CD14-positive monocyte (primary cell): Measurements from ENCODE around the gene UST. TPM values are rescaled to one million over a fixed set of nuclear protein-coding genes. Genes with fewer than 3 reads are reported as not detected.

Experiments
- DNase-seq, 3 donors: peaks; one replicate each; pipeline ENCODE4 v3.0.0-alpha.2; 2011 to 2022
- H2AFZ ChIP-seq: 2 replicates; pipeline ENCODE4 v1.6.0; 2012; ENCODE audit warnings: mild to moderate bottlenecking, low read depth, low read length, inconsistent platforms; ENCODE audit not compliant: insufficient read depth, poor library complexity, severe bottlenecking
- H3K27ac ChIP-seq, 2 donors: 1 replicate in 1 of 2; 2 replicates in 1 of 2; pipeline ENCODE4 v1.5.1; 2012 to 2013; ENCODE audit warnings: low read length in 2 of 2, control low read depth in 1 of 2, inconsistent platforms in 1 of 2, low read depth in 1 of 2, mild to moderate bottlenecking in 1 of 2
- H3K27me3 ChIP-seq, 2 donors: one replicate each; pipeline versions ENCODE4 v1.6.0 to v1.6.1; 2011 to 2013; ENCODE audit warnings: low read length in 2 of 2; ENCODE audit not compliant: control insufficient read depth in 2 of 2, insufficient read depth in 2 of 2
- H3K36me3 ChIP-seq, 2 donors: replicated peaks in 1 of 2; 1 replicate in 1 of 2; 2 replicates in 1 of 2; pipeline versions ENCODE4 v1.5.1 to v1.6.1; 2012 to 2013; ENCODE audit warnings: low read length in 2 of 2, control low read depth in 1 of 2, inconsistent platforms in 1 of 2, mild to moderate bottlenecking in 1 of 2; ENCODE audit not compliant: insufficient read depth in 2 of 2, control insufficient read depth in 1 of 2
- H3K4me1 ChIP-seq, 2 donors: 1 replicate in 1 of 2; 2 replicates in 1 of 2; pipeline versions ENCODE4 v1.5.1 to v1.6.1; 2012 to 2013; ENCODE audit warnings: low read length in 2 of 2, control low read depth in 1 of 2, inconsistent platforms in 1 of 2, mild to moderate bottlenecking in 1 of 2, moderate library complexity in 1 of 2; ENCODE audit not compliant: insufficient read depth in 2 of 2, control insufficient read depth in 1 of 2
- H3K4me2 ChIP-seq: replicated peaks from 2 replicates; pipeline ENCODE3; 2012; ENCODE audit warnings: low read length, moderate library complexity, mild to moderate bottlenecking; ENCODE audit not compliant: poor library complexity, severe bottlenecking; ENCODE audit errors: extremely low read depth
- H3K4me3 ChIP-seq, 3 experiments: fragments of 200-600 bp in 1 of 3; sonication (generic) in 1 of 3; replicated peaks in 1 of 3; 1 replicate in 2 of 3; 2 replicates in 1 of 3; pipeline ENCODE4 v1.5.1; 2011 to 2013; ENCODE audit warnings: low read length in 3 of 3, mild to moderate bottlenecking in 3 of 3, control low read depth in 2 of 3, low read depth in 2 of 3, inconsistent platforms in 1 of 3, moderate library complexity in 1 of 3
- H3K79me2 ChIP-seq: 2 replicates; pipeline ENCODE4 v1.6.0; 2012; ENCODE audit warnings: mild to moderate bottlenecking, control low read depth, inconsistent platforms, low read length, moderate library complexity; ENCODE audit not compliant: insufficient read depth
- H3K9ac ChIP-seq: 2 replicates; pipeline ENCODE4 v1.6.0; 2017; ENCODE audit warnings: low read length, mild to moderate bottlenecking; ENCODE audit not compliant: insufficient read depth, poor library complexity, severe bottlenecking
- H3K9me3 ChIP-seq, 2 donors: replicated peaks in 1 of 2; 1 replicate in 1 of 2; 2 replicates in 1 of 2; pipeline versions ENCODE4 v1.5.1 to v1.6.1; 2012 to 2013; ENCODE audit warnings: low read length in 2 of 2, control low read depth in 1 of 2; ENCODE audit not compliant: control insufficient read depth in 1 of 2, insufficient read depth in 1 of 2
- H4K20me1 ChIP-seq: 2 replicates; pipeline ENCODE4 v1.6.0; 2012; ENCODE audit warnings: mild to moderate bottlenecking, low read length, control low read depth, moderate library complexity; ENCODE audit not compliant: insufficient read depth
- H3K27ac Mint-ChIP-seq, 7 donors: one replicate each; pipeline ENCODE4 v1.8.0; 2020; ENCODE audit warnings: mild to moderate bottlenecking in 7 of 7, mixed read lengths in 7 of 7, moderate library complexity in 6 of 7, inconsistent platforms in 2 of 7
- H3K27me3 Mint-ChIP-seq, 3 donors: one replicate each; pipeline ENCODE4 v1.8.0; 2021 to 2022; ENCODE audit warnings: low read depth in 3 of 3, mild to moderate bottlenecking in 3 of 3, mixed read lengths in 3 of 3, moderate library complexity in 3 of 3, inconsistent platforms in 1 of 3
- H3K36me3 Mint-ChIP-seq, 2 donors: one replicate each; pipeline ENCODE4 v1.8.0; 2020; ENCODE audit warnings: mixed read lengths in 2 of 2, inconsistent platforms in 1 of 2, mild to moderate bottlenecking in 1 of 2
- H3K4me1 Mint-ChIP-seq: one replicate; pipeline ENCODE4 v1.8.0; 2020; ENCODE audit warnings: mild to moderate bottlenecking, mixed read lengths
- H3K4me3 Mint-ChIP-seq, 2 donors: one replicate each; pipeline ENCODE4 v1.8.0; 2020; ENCODE audit warnings: mild to moderate bottlenecking in 2 of 2, mixed read lengths in 2 of 2, moderate library complexity in 1 of 2
- H3K9me3 Mint-ChIP-seq, 7 donors: one replicate each; pipeline ENCODE4 v1.8.0; 2020 to 2022; ENCODE audit warnings: mixed read lengths in 7 of 7, mild to moderate bottlenecking in 6 of 7, moderate library complexity in 6 of 7, inconsistent platforms in 2 of 7
- CTCF ChIP-seq: fragments of 200-600 bp; IDR thresholded peaks from one replicate; pipeline ENCODE4 v1.8.0; 2022; ENCODE audit warnings: antibody characterized with exemption, mild to moderate bottlenecking
- WGBS: methylation state at CpG from one replicate; pipeline ENCODE4 v1.1.5; 2013; ENCODE audit warnings: missing lambda C conversion rate; ENCODE audit not compliant: insufficient coverage; 5-methylcytosine and 5-hydroxymethylcytosine counted together
- intact Hi-C, 2 donors: fragments of 100-400 bp; cut with micrococcal nuclease; formaldehyde crosslinking; loops; one replicate each; pipeline versions ENCODE4 v1.15.0 to v1.15.1; 2023
- polyA plus RNA-seq, 3 donors: library from polyadenylated mRNA; depleted of rRNA in 1 of 3; unstranded in 2 of 3; stranded (reverse) in 1 of 3; fragments of 300-500 nt in 2 of 3; fragments of >200 nt in 1 of 3; fragmentation: Illumina TruSeq in 2 of 3; gene quantifications; 1 replicate in 2 of 3; 2 replicates in 1 of 3; pipeline ENCODE4 v1.2.3, GENCODE V29; 2012 to 2021

UST gene
- polyA plus RNA-seq, 3 donors, result 0.33 to 0.53 (median 0.48) TPM

GRCh38 chr6:148771212-148771601 lies 24.4 kb downstream of the UST start:
- Mint-ChIP-seq H3K4me3 (no peak overlapping the region), H3K9me3 (no peaks in the 10 kb centered on the region), H3K4me1 (peaks cover 19% of the 10 kb centered on the region), H3K27me3 (peaks cover 7 to 19% (median 8%) of the 10 kb centered on the region in 3 donors), H3K36me3 (no peaks in the 10 kb centered on the region), H3K27ac (no peak overlapping the region)
- Histone ChIP-seq H3K4me3 (no peak overlapping the region), H4K20me1 (no peaks in the 10 kb centered on the region), H3K9ac (no peak overlapping the region), H3K27ac (no peak overlapping the region), H3K9me3 (no peaks in the 10 kb centered on the region), H3K79me2 (no peaks in the 10 kb centered on the region), H3K27me3 (peaks cover 0 to 5% of the 10 kb centered on the region in 2 donors), H2AFZ (no peak overlapping the region), H3K4me1 (peaks cover 2 to 10% of the 10 kb centered on the region in 2 donors), H3K4me2 (no peak overlapping the region), H3K36me3 (no peaks in the 10 kb centered on the region)
- intact Hi-C loops, result no loop called here
- TF ChIP-seq CTCF, result no peak
- no CpG with 5 or more reads among the region's 3 CpGs for WGBS
- DNase-seq, result no peak

- 91% methylated on average over 5 of the region's 6 CpGs for WGBS
- H3K79me2 ChIP-seq, result no peaks in the 10 kb centered on the region
- no peak overlapping the region for H2AFZ ChIP-seq
- H3K4me3 Mint-ChIP-seq, result no peak overlapping the region
- H3K4me1 Mint-ChIP-seq, result peaks cover 28% of the 10 kb centered on the region
- H3K27ac Mint-ChIP-seq, result no peak overlapping the region
- no peaks in the 10 kb centered on the region for H3K27me3 ChIP-seq
- TF ChIP-seq CTCF, result no peak
- no peaks in the 10 kb centered on the region for H4K20me1 ChIP-seq
- H3K36me3 Mint-ChIP-seq, result no peaks in the 10 kb centered on the region
- no peaks in the 10 kb centered on the region for H3K9me3 Mint-ChIP-seq
- H3K27ac ChIP-seq, result no peak overlapping the region
- peaks cover 7 to 19% (median 8%) of the 10 kb centered on the region in 3 donors for H3K27me3 Mint-ChIP-seq
- H3K9me3 ChIP-seq, result no peaks in the 10 kb centered on the region
- H3K36me3 ChIP-seq, result no peaks in the 10 kb centered on the region
- no peak overlapping the region for H3K9ac ChIP-seq
- DNase-seq, result no peak
- no peak overlapping the region for H3K4me2 ChIP-seq
- intact Hi-C loops, result no loop called here
- H3K4me3 ChIP-seq, result no peak overlapping the region
- peaks cover 8 to 17% of the 10 kb centered on the region in 2 donors for H3K4me1 ChIP-seq
These were observed 25.2 kb downstream of the UST start for GRCh38 chr6:148771896-148772554.
